Measurements from ENCODE around the gene ESPNL. TPM values are rescaled to one million over a fixed set of nuclear protein-coding genes. Genes with fewer than 3 reads are reported as not detected.

Gene ESPNL
- total RNA-seq, 2 donors from 2014 or later: 0.05 TPM; not detected in 1

DNA sequence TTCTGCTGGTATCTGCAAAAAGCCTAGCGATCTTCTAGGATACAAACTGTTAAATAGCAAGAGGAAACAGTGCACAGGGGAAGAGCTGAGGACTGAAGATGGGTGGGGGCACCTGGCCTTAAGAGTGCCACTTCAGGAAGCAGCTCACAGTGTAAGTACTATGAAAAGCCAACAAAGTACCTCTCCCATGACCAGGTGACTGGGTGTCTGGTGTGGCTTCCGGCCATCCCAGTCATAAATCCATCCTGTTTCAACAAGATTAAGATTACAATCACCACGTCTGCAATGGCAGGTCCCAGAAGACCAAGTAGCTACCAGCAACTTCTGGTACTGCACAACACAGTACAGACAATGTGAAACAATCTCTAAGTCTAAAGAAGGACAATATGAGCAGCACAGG lies 74.6 kb downstream of the ESPNL start:
- no peak for ATAC-seq
- Mint-ChIP-seq H3K27ac (no peak overlapping the region), H3K4me1 (peaks cover 6% of the 10 kb centered on the region), H3K27me3 (no peaks in the 10 kb centered on the region), H3K4me3 (no peak overlapping the region), H3K36me3 (ENCODE audit: low read depth) (peaks cover 28% of the 10 kb centered on the region)
- no peak for DNase-seq
- no peaks in the 10 kb centered on the region for H3K9me3 ChIP-seq (ENCODE audit: control insufficient read depth, low read length, poor library complexity, severe bottlenecking)

DNA sequence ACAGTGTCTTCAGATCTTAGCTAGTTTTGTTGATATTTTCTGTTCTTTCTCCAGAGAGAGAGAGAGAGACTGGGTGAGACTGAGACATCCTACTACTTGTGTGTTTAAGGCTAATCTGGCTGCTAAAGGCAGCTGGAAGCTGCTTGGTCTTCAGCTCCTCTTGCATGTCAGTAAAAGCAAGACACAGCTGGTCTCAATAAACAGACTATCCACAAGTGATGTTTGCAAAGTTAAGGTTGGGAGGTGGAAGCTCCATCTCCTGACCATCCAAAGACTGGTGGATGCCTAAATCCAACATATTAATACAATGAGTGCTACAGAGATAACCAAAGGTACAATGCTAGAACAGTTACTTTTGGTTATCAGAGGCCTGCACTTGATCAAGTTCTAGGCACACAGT lies 76.5 kb downstream of the ESPNL start:
- H3K27ac Mint-ChIP-seq: peak overlapping the region; percentile 62

DNA sequence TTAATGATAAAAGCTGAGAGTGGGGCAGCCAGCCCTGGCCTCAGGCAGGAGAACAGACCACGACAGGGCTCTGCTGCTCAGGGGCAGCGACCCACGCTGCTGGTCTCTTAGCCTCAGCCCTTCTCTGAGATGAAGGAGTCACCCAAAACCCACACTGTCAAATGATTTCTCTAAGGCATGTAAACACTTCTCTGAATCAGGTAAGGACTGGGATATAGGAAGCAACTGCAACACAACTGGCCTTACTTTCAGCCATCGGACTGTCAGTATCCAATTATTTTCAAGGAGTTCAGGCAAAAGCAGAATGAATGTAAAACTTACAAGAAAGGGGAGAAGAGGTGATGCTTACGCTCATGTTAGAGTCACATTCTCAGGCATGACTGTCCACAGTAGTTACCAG lies 80.4 kb downstream of the ESPNL start:
- H3K9me3 ChIP-seq (ENCODE audit: control insufficient read depth, low read length, poor library complexity, severe bottlenecking): no peaks in the 10 kb centered on the region
- H3K36me3 Mint-ChIP-seq (ENCODE audit: low read depth): peaks cover 21% of the 10 kb centered on the region
- H3K4me3 Mint-ChIP-seq: no peak overlapping the region
- peaks cover 6% of the 10 kb centered on the region for H3K4me1 Mint-ChIP-seq
- no peak overlapping the region for H3K27ac Mint-ChIP-seq
- ATAC-seq (no peak), DNase-seq (no peak)
- H3K27me3 Mint-ChIP-seq: no peaks in the 10 kb centered on the region

More for the DNA sequence above, 76.5 kb downstream of the ESPNL start:
- no peaks in the 10 kb centered on the region for H3K9me3 ChIP-seq (ENCODE audit: control insufficient read depth, low read length, poor library complexity, severe bottlenecking)
- Mint-ChIP-seq H3K4me3 (peak overlapping the region; percentile 36), H3K27me3 (no peaks in the 10 kb centered on the region), H3K4me1 (peaks cover 6% of the 10 kb centered on the region), H3K36me3 (ENCODE audit: low read depth) (peaks cover 23% of the 10 kb centered on the region)
- no peak for DNase-seq
- ATAC-seq: no peak

DNA sequence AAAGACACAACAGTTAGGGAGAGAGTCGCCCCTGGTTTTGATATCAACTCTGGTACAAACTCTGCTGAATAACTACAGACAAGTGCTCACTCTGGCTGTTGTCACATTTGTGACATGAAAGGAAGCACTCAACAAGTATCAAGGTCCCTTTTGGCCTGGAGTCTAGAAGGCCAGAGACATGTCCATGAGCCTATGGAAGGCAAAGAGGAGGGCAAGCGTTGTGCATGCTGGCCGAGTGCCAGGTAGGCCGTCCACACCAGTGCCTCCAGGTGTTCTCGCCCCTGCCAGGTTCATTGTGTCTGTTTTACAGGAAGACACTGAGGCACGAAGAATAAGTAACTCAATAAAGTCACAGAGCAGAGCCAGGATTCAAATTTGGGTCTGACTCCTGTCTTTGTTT lies 82.2 kb downstream of the ESPNL start:
- ATAC-seq (no peak), DNase-seq (no peak)
- peaks cover 15% of the 10 kb centered on the region for H3K36me3 Mint-ChIP-seq (ENCODE audit: low read depth)

More for the DNA sequence above, 82.2 kb downstream of the ESPNL start:
- Mint-ChIP-seq H3K4me3 (no peak overlapping the region), H3K27me3 (no peaks in the 10 kb centered on the region), H3K27ac (peak overlapping the region; percentile 32), H3K4me1 (peaks cover 3% of the 10 kb centered on the region)
- no peaks in the 10 kb centered on the region for H3K9me3 ChIP-seq (ENCODE audit: control insufficient read depth, low read length, poor library complexity, severe bottlenecking)

Other genes starting within 250 kb of the ESPNL start
- 1 to 10 TPM in 1 of 2 donors, not detected in 1; 1.6 TPM for gene RAMP1, start 240.7 kb upstream of the ESPNL start, total RNA-seq
- 10 to 100 TPM; 34.6 to 40.3 TPM for gene UBE2F, start 133.3 kb upstream of the ESPNL start, total RNA-seq
- gene SCLY, start 39.3 kb upstream of the ESPNL start, total RNA-seq: 10 to 100 TPM; 15.9 to 17.8 TPM
- not detected for gene KLHL30, start 38.3 kb downstream of the ESPNL start, total RNA-seq
- gene ERFE, start 58.6 kb downstream of the ESPNL start, total RNA-seq: not detected
- 100 to 1,000 TPM; 114 to 123 TPM for gene ILKAP, start 103.4 kb downstream of the ESPNL start, total RNA-seq
- gene HES6, start 139.7 kb downstream of the ESPNL start, total RNA-seq: 1 to 10 TPM in 1 of 2 donors, under 1 TPM in 1; 0.47 to 1.3 TPM
- gene PER2, start 188.3 kb downstream of the ESPNL start, total RNA-seq: 10 to 100 TPM; 40.7 to 40.8 TPM
- gene TRAF3IP1, start 220.2 kb downstream of the ESPNL start, total RNA-seq: 1 to 10 TPM; 8.9 to 9.3 TPM